B cell (primary cell): ENCODE data around the gene SPINK9. TPM values are rescaled to one million over a fixed set of nuclear protein-coding genes. Genes with fewer than 3 reads are reported as not detected.
A peak's percentile ranks its signal among the peaks of the same experiment; 100 is the strongest.

ENCODE experiments used
- ATAC-seq: fragments of 200-7000 bp; cut with Tn5 transposase; one replicate; pipeline ENCODE4 v1.10.0; 2021; ENCODE audit warnings: low read depth, mild to moderate bottlenecking, moderate number of reproducible peaks, moderate library complexity
- CTCF ChIA-PET: fragments of 350-600 bp; sonication (Branson Sonifier 250); formaldehyde crosslinking; loops from one replicate; lab custom pipeline; 2021; ENCODE audit warnings: antibody characterized with exemption, inconsistent platforms; lab: Charles Lee
- POLR2A ChIA-PET: fragments of 350-600 bp; sonication (Branson Sonifier 250); formaldehyde crosslinking; loops from one replicate; lab custom pipeline; 2021; ENCODE audit warnings: antibody characterized with exemption; lab: Charles Lee
- DNase-seq: peaks from one replicate; pipeline ENCODE4 v3.0.0; 2013
- H2AFZ ChIP-seq: 2 replicates; pipeline ENCODE4 v1.6.1; 2012; ENCODE audit warnings: mild to moderate bottlenecking, low read depth, low read length; ENCODE audit not compliant: insufficient read depth, poor library complexity, severe bottlenecking
- H3K27ac ChIP-seq, 2 donors: 1 replicate in 1 of 2; 2 replicates in 1 of 2; pipeline ENCODE4 v1.5.1; 2012 to 2013; ENCODE audit warnings: low read length in 2 of 2, mild to moderate bottlenecking in 2 of 2, moderate library complexity in 1 of 2
- H3K27me3 ChIP-seq, 4 experiments: fragments of 200-600 bp in 1 of 4; sonication (generic) in 1 of 4; replicated peaks in 1 of 4; 1 replicate in 2 of 4; 2 replicates in 2 of 4; pipeline versions ENCODE4 v1.6.1 to v1.7.0; 2013 to 2016; ENCODE audit warnings: low read length in 3 of 4, mild to moderate bottlenecking in 2 of 4, mixed read lengths in 1 of 4, moderate library complexity in 1 of 4; ENCODE audit not compliant: insufficient read depth in 4 of 4, control insufficient read depth in 3 of 4; ENCODE audit errors: control extremely low read depth in 1 of 4
- H3K36me3 ChIP-seq, 2 experiments: replicated peaks in 1 of 2; 1 replicate in 1 of 2; 2 replicates in 1 of 2; pipeline versions ENCODE4 v1.6.1 to v1.7.1; 2013; ENCODE audit warnings: low read length in 1 of 2; ENCODE audit not compliant: insufficient read depth in 2 of 2, control insufficient read depth in 1 of 2; ENCODE audit errors: control extremely low read depth in 1 of 2, extremely low read depth in 1 of 2
- H3K4me1 ChIP-seq, 2 donors: fragments of 200-600 bp in 1 of 2; sonication (generic) in 1 of 2; 1 replicate in 1 of 2; 2 replicates in 1 of 2; pipeline versions ENCODE4 v1.5.1 to v1.6.1; 2013 to 2017; ENCODE audit warnings: low read length in 2 of 2; ENCODE audit not compliant: control insufficient read depth in 2 of 2, insufficient read depth in 2 of 2
- H3K4me2 ChIP-seq: replicated peaks from 2 replicates; pipeline ENCODE3; 2012; ENCODE audit warnings: mild to moderate bottlenecking, low read depth, low read length; ENCODE audit not compliant: poor library complexity, severe bottlenecking
- H3K4me3 ChIP-seq, 5 experiments: fragments of 200-600 bp in 1 of 5; sonication (generic) in 1 of 5; 1 replicate in 3 of 5; 2 replicates in 2 of 5; pipeline versions ENCODE4 v1.5.1 to v1.7.0; 2011 to 2016; ENCODE audit warnings: low read length in 4 of 5, mild to moderate bottlenecking in 4 of 5, low read depth in 2 of 5, control low read depth in 1 of 5, moderate library complexity in 1 of 5; ENCODE audit not compliant: insufficient read depth in 1 of 5; ENCODE audit errors: control extremely low read depth in 1 of 5, extremely low read depth in 1 of 5
- H3K79me2 ChIP-seq: fragments of 200-600 bp; sonication (generic); one replicate; pipeline ENCODE4 v1.6.0; 2016; ENCODE audit warnings: low read length; ENCODE audit not compliant: control insufficient read depth, insufficient read depth
- H3K9ac ChIP-seq: fragments of 200-600 bp; sonication (generic); 2 replicates; pipeline ENCODE4 v1.6.1; 2017; ENCODE audit warnings: mild to moderate bottlenecking, low read length, moderate library complexity
- H3K9me3 ChIP-seq, 3 donors: one replicate each; pipeline versions ENCODE4 v1.6.1 to v1.7.1; 2013; ENCODE audit warnings: low read length in 2 of 3; ENCODE audit not compliant: control insufficient read depth in 2 of 3, insufficient read depth in 1 of 3; ENCODE audit errors: control extremely low read depth in 1 of 3
- H4K20me1 ChIP-seq: 2 replicates; pipeline ENCODE4 v1.6.0; 2012; ENCODE audit warnings: mild to moderate bottlenecking, low read length; ENCODE audit not compliant: insufficient read depth, control insufficient read depth, poor library complexity, severe bottlenecking
- H3K27ac Mint-ChIP-seq: one replicate; pipeline ENCODE4 v1.8.0; 2021; ENCODE audit warnings: mixed read lengths
- H3K27me3 Mint-ChIP-seq: one replicate; pipeline ENCODE4 v1.8.0; 2021; ENCODE audit warnings: mixed read lengths
- H3K4me1 Mint-ChIP-seq: one replicate; pipeline ENCODE4 v1.8.0; 2021; ENCODE audit warnings: mixed read lengths
- H3K4me3 Mint-ChIP-seq: one replicate; pipeline ENCODE4 v1.8.0; 2021; ENCODE audit warnings: mixed read lengths
- H3K9me3 Mint-ChIP-seq: one replicate; pipeline ENCODE4 v1.8.0; 2022; ENCODE audit warnings: mixed read lengths; ENCODE audit not compliant: insufficient read depth
- EZH2 ChIP-seq: IDR thresholded peaks from 2 replicates; pipeline ENCODE4 v1.6.1; 2012; ENCODE audit warnings: borderline replicate concordance, low read depth, mild to moderate bottlenecking, moderate library complexity, low read length; ENCODE audit not compliant: insufficient read depth, poor library complexity, severe bottlenecking
- WGBS: methylation state at CpG from one replicate; pipeline ENCODE4 v1.1.5; 2013; ENCODE audit warnings: missing lambda C conversion rate; ENCODE audit not compliant: insufficient coverage; 5-methylcytosine and 5-hydroxymethylcytosine counted together
- intact Hi-C: fragments of 100-400 bp; cut with micrococcal nuclease; formaldehyde crosslinking; loops from one replicate; pipeline ENCODE4 v1.10.0; 2022
- polyA plus RNA-seq: library from polyadenylated mRNA; depleted of rRNA; stranded (reverse); fragments of >200 nt; gene quantifications from 2 replicates; pipeline ENCODE4 v1.2.3, GENCODE V29; 2012
- total RNA-seq, 2 donors: library from RNA; stranded (reverse); fragments of 120-200 nt in 1 of 2; gene quantifications; 1 replicate in 1 of 2; 2 replicates in 1 of 2; pipeline versions ENCODE4 v1.2.3 to v1.2.4, GENCODE V29; 2013 to 2022
- TF ChIP-seq, protein P1 (sequence below): fragments of 200-600 bp; IDR thresholded peaks from one replicate; pipeline ENCODE4 v1.8.0; 2022; ENCODE audit warnings: antibody characterized with exemption, mild to moderate bottlenecking

The SPINK9 gene
- total and polyA plus RNA-seq, 2 donors (not counting 1 experiment from before 2014, with no cell fraction given) = not detected

DNA sequence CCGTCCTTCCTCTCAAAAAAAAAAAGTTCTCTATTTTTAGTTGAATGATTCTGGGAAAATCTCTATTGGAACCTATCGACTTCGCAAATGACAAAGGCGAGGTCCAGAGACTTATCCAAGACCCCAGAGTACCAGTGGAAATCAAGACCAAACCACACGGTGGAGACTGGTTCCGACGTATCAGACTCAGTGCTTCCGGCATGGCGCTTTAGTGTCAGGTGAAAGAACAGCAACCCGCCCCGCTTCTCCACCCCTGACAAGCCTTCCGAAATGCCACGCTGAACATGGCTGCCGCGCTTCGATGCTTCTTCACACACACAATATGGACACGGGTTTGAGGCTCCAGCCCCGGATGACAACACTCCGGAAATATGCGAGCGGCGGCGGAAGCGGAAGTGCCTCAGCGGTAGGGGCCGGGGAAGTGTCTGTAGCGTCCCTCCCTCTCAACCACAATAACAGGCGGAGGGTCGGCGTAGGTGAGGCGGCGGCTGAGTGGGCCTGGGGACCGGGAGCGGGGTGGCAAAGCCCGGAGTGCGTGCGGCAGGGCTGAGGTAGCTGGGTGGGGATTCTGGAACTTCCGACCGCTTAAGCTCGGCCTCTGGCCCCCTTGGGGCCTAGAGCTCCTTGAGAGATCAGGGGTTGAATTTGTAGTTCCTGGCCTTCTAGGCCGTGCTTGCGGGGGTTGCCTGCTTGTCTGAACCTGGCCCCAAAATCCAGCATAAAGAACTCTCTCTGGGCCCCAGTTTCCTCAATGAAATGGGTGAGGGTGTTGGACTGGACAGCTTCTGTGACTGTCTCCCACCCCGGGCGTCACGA, 48.4 kb downstream of the SPINK9 start, which contains the start of gene FBXO38:
FBXO38 (plus strand) TSS at position 395 of the 816 bp plus-strand sequence. CDS start 10,819 bp downstream, outside the sequence.
- no peak for TF ChIP-seq EZH2
- TF ChIP-seq, protein P1, sequence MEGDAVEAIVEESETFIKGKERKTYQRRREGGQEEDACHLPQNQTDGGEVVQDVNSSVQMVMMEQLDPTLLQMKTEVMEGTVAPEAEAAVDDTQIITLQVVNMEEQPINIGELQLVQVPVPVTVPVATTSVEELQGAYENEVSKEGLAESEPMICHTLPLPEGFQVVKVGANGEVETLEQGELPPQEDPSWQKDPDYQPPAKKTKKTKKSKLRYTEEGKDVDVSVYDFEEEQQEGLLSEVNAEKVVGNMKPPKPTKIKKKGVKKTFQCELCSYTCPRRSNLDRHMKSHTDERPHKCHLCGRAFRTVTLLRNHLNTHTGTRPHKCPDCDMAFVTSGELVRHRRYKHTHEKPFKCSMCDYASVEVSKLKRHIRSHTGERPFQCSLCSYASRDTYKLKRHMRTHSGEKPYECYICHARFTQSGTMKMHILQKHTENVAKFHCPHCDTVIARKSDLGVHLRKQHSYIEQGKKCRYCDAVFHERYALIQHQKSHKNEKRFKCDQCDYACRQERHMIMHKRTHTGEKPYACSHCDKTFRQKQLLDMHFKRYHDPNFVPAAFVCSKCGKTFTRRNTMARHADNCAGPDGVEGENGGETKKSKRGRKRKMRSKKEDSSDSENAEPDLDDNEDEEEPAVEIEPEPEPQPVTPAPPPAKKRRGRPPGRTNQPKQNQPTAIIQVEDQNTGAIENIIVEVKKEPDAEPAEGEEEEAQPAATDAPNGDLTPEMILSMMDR = peak; percentile 24
- H3K27me3 Mint-ChIP-seq = no peaks in the 10 kb centered on the region
- peak within 1 kb of the TSS; percentile 80 for H2AFZ ChIP-seq
- POLR2A ChIA-PET = interaction anchor here (1.4 kb wide), 1 partner anchor 1168 kb away, joined by 4 read pairs; the partner anchor contains the start of gene CSNK1A1
- H3K27me3 ChIP-seq = no peaks in the 10 kb centered on the region
- peaks cover 1 to 9% of the 10 kb centered on the region in 2 experiments for H3K36me3 ChIP-seq
- peaks cover 59% of the 10 kb centered on the region for H3K79me2 ChIP-seq
- H4K20me1 ChIP-seq = peaks cover 8% of the 10 kb centered on the region
- peak within 1 kb of the TSS; percentile 88 for H3K4me3 Mint-ChIP-seq
- no peaks in the 10 kb centered on the region for H3K9me3 Mint-ChIP-seq
- CTCF ChIA-PET = interaction anchor here (0.8 to 1.1 kb wide), 4 partner anchors 10 to 204 kb away, joined by 3 to 4 read pairs (median 3); no protein-coding TSS in a partner anchor
- ATAC-seq (peak; percentile 98), DNase-seq (peak; percentile 99)
- peaks cover 51% of the 10 kb centered on the region for H3K4me1 Mint-ChIP-seq
- peak within 1 kb of the TSS; percentile 92 for H3K27ac Mint-ChIP-seq
- intact Hi-C loops = loop anchor here (1.0 to 5.0 kb wide), 5 partner anchors 424 to 1168 kb away; partner anchors contain the start of genes ADRB2, CSNK1A1, JAKMIP2 and PCYOX1L
- peak within 1 kb of the TSS; percentile 69 to 94 (median 87) for H3K4me3 ChIP-seq
- H3K9me3 ChIP-seq = peaks cover 0 to under 1% (median under 1%) of the 10 kb centered on the region in 3 donors
- peak within 1 kb of the TSS; percentile 95 for H3K9ac ChIP-seq
- H3K27ac ChIP-seq = peak within 1 kb of the TSS; percentile 92 to 96
- WGBS = under 1% methylated on average over 39 of the region's 45 CpGs
- peaks cover 24 to 26% of the 10 kb centered on the region in 2 donors for H3K4me1 ChIP-seq
- peak within 1 kb of the TSS; percentile 76 for H3K4me2 ChIP-seq
